ENCODE results near the gene RBBP4. TPM values are rescaled to one million over a fixed set of nuclear protein-coding genes. Genes with fewer than 3 reads are reported as not detected.
"Not testable (repeated sequence)": the region's sequence is repeated elsewhere in the genome, so short reads cannot be mapped to it uniquely, and the experiment has no call there.

RBBP4 gene
- total RNA-seq, 1 donor from 2014 or later, result 80.3 TPM

GRCh38 chr1:32659581-32659980 is 8.6 kb downstream of the RBBP4 start:
- Histone ChIP-seq H3K4me3 (no peak overlapping the region), H3K27ac (no peak overlapping the region), H3K9me3 (no peaks in the 10 kb centered on the region), H3K36me3 (peaks cover 0 to 86% of the 10 kb centered on the region in 2 donors), H3K4me1 (peaks cover 9% of the 10 kb centered on the region), H3K27me3 (no peaks in the 10 kb centered on the region)
- DNase-seq (ENCODE audit: extremely low spot score in 2 of 2), result no peak
- intact Hi-C loops (cut with DNase I), result no loop called here
- TF ChIP-seq POLR2AphosphoS5 (IDR thresholded peaks at IDR 0.05; ENCODE audit: insufficient read depth in 1 of 2, low read depth in 1 of 2) (no peak), POLR2A (IDR thresholded peaks at IDR 0.05) (no peak)
- TF ChIP-seq, protein P1, sequence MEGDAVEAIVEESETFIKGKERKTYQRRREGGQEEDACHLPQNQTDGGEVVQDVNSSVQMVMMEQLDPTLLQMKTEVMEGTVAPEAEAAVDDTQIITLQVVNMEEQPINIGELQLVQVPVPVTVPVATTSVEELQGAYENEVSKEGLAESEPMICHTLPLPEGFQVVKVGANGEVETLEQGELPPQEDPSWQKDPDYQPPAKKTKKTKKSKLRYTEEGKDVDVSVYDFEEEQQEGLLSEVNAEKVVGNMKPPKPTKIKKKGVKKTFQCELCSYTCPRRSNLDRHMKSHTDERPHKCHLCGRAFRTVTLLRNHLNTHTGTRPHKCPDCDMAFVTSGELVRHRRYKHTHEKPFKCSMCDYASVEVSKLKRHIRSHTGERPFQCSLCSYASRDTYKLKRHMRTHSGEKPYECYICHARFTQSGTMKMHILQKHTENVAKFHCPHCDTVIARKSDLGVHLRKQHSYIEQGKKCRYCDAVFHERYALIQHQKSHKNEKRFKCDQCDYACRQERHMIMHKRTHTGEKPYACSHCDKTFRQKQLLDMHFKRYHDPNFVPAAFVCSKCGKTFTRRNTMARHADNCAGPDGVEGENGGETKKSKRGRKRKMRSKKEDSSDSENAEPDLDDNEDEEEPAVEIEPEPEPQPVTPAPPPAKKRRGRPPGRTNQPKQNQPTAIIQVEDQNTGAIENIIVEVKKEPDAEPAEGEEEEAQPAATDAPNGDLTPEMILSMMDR (IDR thresholded peaks at IDR 0.05), result no peak

DNA sequence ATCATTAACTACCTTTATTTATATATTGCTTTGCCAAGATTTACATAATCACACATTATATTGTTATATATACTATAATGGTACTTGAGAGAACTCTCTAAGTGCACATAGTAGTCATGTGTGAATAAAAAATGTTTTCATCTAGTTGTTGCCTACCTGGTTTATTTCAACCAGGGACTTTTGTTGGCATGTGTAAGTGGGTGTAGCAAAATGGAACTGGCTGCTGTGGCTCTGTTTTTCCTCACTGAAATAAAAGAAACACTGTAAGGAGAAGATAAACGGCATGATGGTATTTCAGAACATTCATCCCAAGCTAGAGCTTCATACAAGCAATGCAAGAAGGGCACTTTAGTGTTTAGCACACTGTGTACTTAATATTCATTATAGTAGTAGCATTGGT is 14.9 kb downstream of the RBBP4 start:
- no peaks in the 10 kb centered on the region for H3K4me1 ChIP-seq
- no peaks in the 10 kb centered on the region for H3K9me3 ChIP-seq
- no peak for DNase-seq (ENCODE audit: extremely low spot score in 2 of 2)
- intact Hi-C loops (cut with DNase I), result no loop called here
- peaks cover 0 to 75% of the 10 kb centered on the region in 2 donors for H3K36me3 ChIP-seq
- TF ChIP-seq, protein P1 (IDR thresholded peaks at IDR 0.05), result no peak
- no peak for TF ChIP-seq POLR2A (IDR thresholded peaks at IDR 0.05)
- TF ChIP-seq POLR2AphosphoS5 (IDR thresholded peaks at IDR 0.05; ENCODE audit: insufficient read depth in 1 of 2, low read depth in 1 of 2), result no peak
- H3K27ac ChIP-seq, result no peak overlapping the region
- no peak overlapping the region for H3K4me3 ChIP-seq
- no peaks in the 10 kb centered on the region for H3K27me3 ChIP-seq

DNA sequence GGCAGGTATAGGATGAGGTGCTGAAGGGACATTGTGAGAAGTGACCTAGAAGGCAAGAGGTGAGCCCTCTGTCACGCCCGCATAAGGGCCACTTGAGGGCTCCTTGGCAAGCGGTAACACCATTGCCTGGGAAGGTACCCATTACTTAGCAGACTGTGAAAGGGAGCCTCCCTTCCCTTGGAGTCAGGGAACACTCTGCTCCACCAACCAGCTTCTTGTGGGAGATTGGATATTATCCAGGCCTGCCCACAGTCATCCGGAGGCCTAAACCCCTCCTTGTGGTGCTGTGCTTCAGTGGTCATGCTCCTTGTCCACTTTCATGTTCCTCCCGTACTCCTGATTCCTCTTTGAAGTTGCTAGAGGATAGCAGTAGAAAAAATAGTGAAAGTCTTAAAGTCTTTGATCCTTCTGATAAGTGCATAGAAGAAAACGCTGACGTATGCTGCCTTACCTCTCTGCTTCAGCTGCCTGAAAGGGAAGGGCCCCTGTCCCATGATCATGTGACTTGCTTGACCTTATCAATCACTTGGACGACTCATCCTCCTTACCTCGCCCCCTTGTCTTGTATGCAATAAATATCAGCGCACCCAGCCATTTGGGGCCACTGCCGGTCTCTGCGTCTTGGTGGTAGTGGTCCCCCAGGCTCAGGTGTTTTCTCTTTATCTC is 16.0 kb downstream of the RBBP4 start:
- Histone ChIP-seq H3K9me3 (no peaks in the 10 kb centered on the region), H3K4me3 (no peak overlapping the region), H3K27me3 (no peaks in the 10 kb centered on the region), H3K27ac (no peak overlapping the region), H3K36me3 (peaks cover under 1 to 76% of the 10 kb centered on the region in 2 donors), H3K4me1 (no peaks in the 10 kb centered on the region)
- intact Hi-C loops (cut with DNase I), result no loop called here
- DNase-seq (ENCODE audit: extremely low spot score in 2 of 2), result no peak
- TF ChIP-seq POLR2AphosphoS5 (IDR thresholded peaks at IDR 0.05; ENCODE audit: insufficient read depth in 1 of 2, low read depth in 1 of 2), result no peak
- TF ChIP-seq, protein P1 (IDR thresholded peaks at IDR 0.05), result no peak
- no peak for TF ChIP-seq POLR2A (IDR thresholded peaks at IDR 0.05)

DNA sequence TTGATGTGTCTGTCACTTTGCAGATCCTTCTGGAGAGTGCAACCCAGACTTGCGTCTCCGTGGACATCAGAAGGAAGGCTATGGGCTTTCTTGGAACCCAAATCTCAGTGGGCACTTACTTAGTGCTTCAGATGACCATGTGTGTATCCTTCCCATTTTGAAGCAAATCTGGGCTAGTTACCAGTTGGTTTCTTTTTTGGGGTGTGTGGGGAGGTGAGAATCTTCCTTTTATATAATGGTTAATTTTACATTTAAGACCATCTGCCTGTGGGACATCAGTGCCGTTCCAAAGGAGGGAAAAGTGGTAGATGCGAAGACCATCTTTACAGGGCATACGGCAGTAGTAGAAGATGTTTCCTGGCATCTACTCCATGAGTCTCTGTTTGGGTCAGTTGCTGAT is 17.7 kb downstream of the RBBP4 start:
- intact Hi-C loops (cut with DNase I); H3K4me1 ChIP-seq; H3K4me3 ChIP-seq; H3K27me3 ChIP-seq; H3K27ac ChIP-seq; DNase-seq (ENCODE audit: extremely low spot score in 2 of 2); H3K9me3 ChIP-seq: not testable (repeated sequence)
- peaks cover 3 to 76% of the 10 kb centered on the region in 2 donors for H3K36me3 ChIP-seq

DNA sequence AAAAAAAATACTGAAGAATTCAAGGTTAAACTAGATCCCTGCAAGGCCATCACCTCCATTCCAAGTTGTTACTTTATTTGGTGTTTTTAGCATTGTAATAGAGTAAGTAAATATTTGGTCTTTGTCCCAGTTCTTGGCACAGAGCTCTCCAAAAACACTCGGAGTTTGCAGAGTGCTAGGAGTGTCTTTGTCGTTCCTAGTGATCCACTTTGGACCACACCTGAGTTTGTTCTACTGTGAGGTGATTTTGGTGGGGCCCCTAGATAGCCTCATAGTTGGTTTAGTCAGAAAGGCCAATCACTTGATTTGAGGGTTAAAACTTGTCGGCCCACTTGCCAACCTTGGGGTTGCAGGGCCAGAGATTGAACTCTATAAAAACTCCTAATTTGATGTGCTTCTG is 25.9 kb downstream of the RBBP4 start:
- no peak overlapping the region for H3K4me3 ChIP-seq
- no peaks in the 10 kb centered on the region for H3K27me3 ChIP-seq
- H3K9me3 ChIP-seq, result no peaks in the 10 kb centered on the region
- intact Hi-C loops (cut with DNase I), result no loop called here
- H3K36me3 ChIP-seq, result peaks cover 10 to 74% of the 10 kb centered on the region in 2 donors
- TF ChIP-seq POLR2AphosphoS5 (IDR thresholded peaks at IDR 0.05; ENCODE audit: insufficient read depth in 1 of 2, low read depth in 1 of 2), result no peak
- TF ChIP-seq, protein P1 (IDR thresholded peaks at IDR 0.05), result no peak
- no peak for TF ChIP-seq POLR2A (IDR thresholded peaks at IDR 0.05)
- H3K4me1 ChIP-seq, result peaks cover 11% of the 10 kb centered on the region
- DNase-seq (ENCODE audit: extremely low spot score in 2 of 2), result no peak
- no peak overlapping the region for H3K27ac ChIP-seq

GRCh38 chr1:32679993-32680392 is 29.0 kb downstream of the RBBP4 start:
- H3K9me3 ChIP-seq; H3K27me3 ChIP-seq; intact Hi-C loops (cut with DNase I); H3K27ac ChIP-seq; DNase-seq (ENCODE audit: extremely low spot score in 2 of 2); H3K4me3 ChIP-seq: not testable (repeated sequence)
- H3K4me1 ChIP-seq, result peaks cover 31% of the 10 kb centered on the region
- H3K36me3 ChIP-seq, result peaks cover 8 to 50% of the 10 kb centered on the region in 2 donors
